HepG2 (cell line): Measurements from ENCODE around the gene PSKH1. TPM values are rescaled to one million over a fixed set of nuclear protein-coding genes. Genes with fewer than 3 reads are reported as not detected.
A peak's percentile ranks its signal among the peaks of the same experiment; 100 is the strongest.

Source experiments
- FOXC1 ChIP-seq: sonication (generic); formaldehyde crosslinking; IDR thresholded peaks from 2 replicates; pipeline ENCODE4 v1.8.0; 2022; ENCODE audit warnings: mild to moderate bottlenecking, missing genetic modification reagents, borderline replicate concordance
- HES4 ChIP-seq: sonication (generic); formaldehyde crosslinking; IDR thresholded peaks from 2 replicates; pipeline ENCODE4 v1.9.0; 2021; ENCODE audit warnings: mild to moderate bottlenecking, missing genetic modification reagents, borderline replicate concordance
- HOXA7 ChIP-seq: sonication (generic); formaldehyde crosslinking; IDR thresholded peaks from 2 replicates; pipeline ENCODE4 v1.8.1; 2022; ENCODE audit warnings: mild to moderate bottlenecking, missing genetic modification reagents, moderate library complexity
- KMT2A ChIP-seq: sonication (generic); formaldehyde crosslinking; IDR thresholded peaks from 2 replicates; pipeline ENCODE4 v1.4.0; 2020; ENCODE audit warnings: missing genetic modification reagents
- MXI1 ChIP-seq: IDR thresholded peaks from 3 replicates; pipeline ENCODE4 v1.6.1; 2012; ENCODE audit warnings: low read depth, low read length, inconsistent platforms, borderline replicate concordance
- RBM39 ChIP-seq: fragments of 200-400 bp; formaldehyde crosslinking; IDR thresholded peaks from one replicate; pipeline ENCODE4 v1.6.1; 2018; ENCODE audit warnings: antibody characterized with exemption, mild to moderate bottlenecking, low read depth, low read length; ENCODE audit not compliant: poor library complexity, severe bottlenecking
- SIX1 ChIP-seq: sonication (generic); formaldehyde crosslinking; IDR thresholded peaks from 2 replicates; pipeline ENCODE4 v1.4.0; 2020; ENCODE audit warnings: missing genetic modification reagents, borderline replicate concordance
- SMYD3 ChIP-seq: sonication (generic); formaldehyde crosslinking; IDR thresholded peaks from 2 replicates; pipeline ENCODE4 v1.8.1; 2023; ENCODE audit warnings: mild to moderate bottlenecking, missing genetic modification reagents
- TCF7 ChIP-seq: sonication (generic); IDR thresholded peaks from 2 replicates; pipeline ENCODE4 v1.6.1; 2016; ENCODE audit warnings: antibody characterized with exemption, low read depth
- THAP8 ChIP-seq: sonication (generic); formaldehyde crosslinking; IDR thresholded peaks from 2 replicates; pipeline ENCODE4 v1.5.1; 2020; ENCODE audit warnings: missing genetic modification reagents, mild to moderate bottlenecking, borderline replicate concordance
- ZBTB42 ChIP-seq: sonication (generic); formaldehyde crosslinking; IDR thresholded peaks from 2 replicates; pipeline ENCODE4 v1.5.0; 2020; ENCODE audit warnings: mild to moderate bottlenecking, missing genetic modification reagents
- ZNF232 ChIP-seq: sonication (generic); formaldehyde crosslinking; IDR thresholded peaks from 2 replicates; pipeline ENCODE4 v1.4.0; 2020; ENCODE audit warnings: missing genetic modification reagents, borderline replicate concordance
- ZNF34 ChIP-seq: sonication (generic); formaldehyde crosslinking; IDR thresholded peaks from 2 replicates; pipeline ENCODE4 v1.4.0; 2020; ENCODE audit warnings: mild to moderate bottlenecking, missing genetic modification reagents, borderline replicate concordance
- ZNF407 ChIP-seq: sonication (generic); formaldehyde crosslinking; IDR thresholded peaks from one replicate; pipeline ENCODE4 v1.5.1; 2020; ENCODE audit warnings: mild to moderate bottlenecking, missing genetic modification reagents; ENCODE audit errors: not compliant biosample characterization
- ZNF883 ChIP-seq: sonication (generic); formaldehyde crosslinking; IDR thresholded peaks from 2 replicates; pipeline ENCODE4 v1.5.1; 2020; ENCODE audit warnings: mild to moderate bottlenecking, missing genetic modification reagents; ENCODE audit errors: not compliant biosample characterization
- polyA plus RNA-seq, 8 experiments: library from polyadenylated mRNA; depleted of rRNA in 3 of 8; stranded (reverse) in 7 of 8; unstranded in 1 of 8; fragments of >200 nt; fragmentation: Illumina TruSeq in 4 of 8; extraction: Trizol in 4 of 8; gene quantifications; 2 replicates each; pipeline versions ENCODE4 v1.2.1 to v1.2.3, GENCODE V29; 2011 to 2016; ENCODE audit warnings: low read depth in 4 of 8, missing spikeins in 1 of 8, mixed read lengths in 1 of 8; ENCODE audit not compliant: insufficient read depth in 1 of 8
- total RNA-seq, 5 experiments: library from RNA; depleted of rRNA; stranded (reverse); fragments of >200 nt; fragmentation: Illumina TruSeq; extraction: Trizol; gene quantifications; 2 replicates each; pipeline ENCODE4 v1.2.3, GENCODE V29; 2016; ENCODE audit warnings: low read depth in 1 of 5
- TF ChIP-seq, protein P1 (sequence below): sonication (generic); formaldehyde crosslinking; IDR thresholded peaks from 2 replicates; pipeline ENCODE4 v1.5.0; 2020; ENCODE audit warnings: mild to moderate bottlenecking, missing genetic modification reagents, borderline replicate concordance
- TF ChIP-seq, protein P2 (sequence below): sonication (generic); formaldehyde crosslinking; IDR thresholded peaks from 2 replicates; pipeline ENCODE4 v1.8.1; 2023; ENCODE audit warnings: mild to moderate bottlenecking, missing genetic modification reagents, borderline replicate concordance

PSKH1 gene
- total and polyA plus RNA-seq, 2 of the 13 experiments (the other 11 are each of a cell fraction or from before 2014, with no cell fraction given), result 8.4 to 19.1 TPM

- TF ChIP-seq ZNF883 (CRISPR knock-in tag), result peak; percentile 85
- no peak for TF ChIP-seq HOXA7 (CRISPR knock-in tag)
- TF ChIP-seq KMT2A (CRISPR knock-in tag), result peak; percentile 80
- TF ChIP-seq, protein P1, sequence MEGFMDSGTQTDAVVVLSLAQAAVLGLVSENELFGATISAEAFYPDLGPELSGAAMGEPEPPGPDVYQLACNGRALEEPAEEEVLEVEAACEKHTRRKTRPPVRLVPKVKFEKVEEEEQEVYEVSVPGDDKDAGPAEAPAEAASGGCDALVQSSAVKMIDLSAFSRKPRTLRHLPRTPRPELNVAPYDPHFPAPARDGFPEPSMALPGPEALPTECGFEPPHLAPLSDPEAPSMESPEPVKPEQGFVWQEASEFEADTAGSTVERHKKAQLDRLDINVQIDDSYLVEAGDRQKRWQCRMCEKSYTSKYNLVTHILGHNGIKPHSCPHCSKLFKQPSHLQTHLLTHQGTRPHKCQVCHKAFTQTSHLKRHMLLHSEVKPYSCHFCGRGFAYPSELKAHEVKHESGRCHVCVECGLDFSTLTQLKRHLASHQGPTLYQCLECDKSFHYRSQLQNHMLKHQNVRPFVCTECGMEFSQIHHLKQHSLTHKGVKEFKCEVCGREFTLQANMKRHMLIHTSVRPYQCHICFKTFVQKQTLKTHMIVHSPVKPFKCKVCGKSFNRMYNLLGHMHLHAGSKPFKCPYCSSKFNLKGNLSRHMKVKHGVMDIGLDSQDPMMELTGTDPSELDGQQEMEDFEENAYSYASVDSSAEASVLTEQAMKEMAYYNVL (CRISPR knock-in tag), result no peak
- TF ChIP-seq, protein P2, sequence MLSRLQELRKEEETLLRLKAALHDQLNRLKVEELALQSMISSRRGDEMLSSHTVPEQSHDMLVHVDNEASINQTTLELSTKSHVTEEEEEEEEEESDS (CRISPR knock-in tag), result no peak
- peak; percentile 78; the same call in 1 of the 2 replicates for TF ChIP-seq ZNF232 (CRISPR knock-in tag)
- TF ChIP-seq TCF7, result no peak
- TF ChIP-seq SIX1 (CRISPR knock-in tag), result no peak
- TF ChIP-seq ZNF407 (CRISPR knock-in tag), result peak; percentile 94
- peak; percentile 81 for TF ChIP-seq RBM39
- TF ChIP-seq THAP8, result no peak; the same call in 1 of the 2 replicates
- peak; percentile 72 for TF ChIP-seq ZBTB42 (CRISPR knock-in tag)
- peak; percentile 85; the same call in 2 of the 3 replicates for TF ChIP-seq MXI1
- no peak for TF ChIP-seq SMYD3
- peak; percentile 90; the same call in 1 of the 2 replicates for TF ChIP-seq HES4
- peak; percentile 75 for TF ChIP-seq ZNF34 (CRISPR knock-in tag)
- peak; percentile 31; the same call in 1 of the 2 replicates for TF ChIP-seq FOXC1
Measured at GRCh38 chr16:67846320-67847063, 46.6 kb upstream of the PSKH1 start, which contains the start of gene NUTF2 (continued).
